Left lung (tissue), 10 donors: ENCODE results near the gene ACOT11. TPM values are rescaled to one million over a fixed set of nuclear protein-coding genes. Genes with fewer than 3 reads are reported as not detected.
"Not testable (repeated sequence)": the region's sequence is repeated elsewhere in the genome, so short reads cannot be mapped to it uniquely, and the experiment has no call there.

Experiments
- ATAC-seq: fragments of 200-7000 bp; cut with Tn5 transposase; one replicate; pipeline ENCODE4 v1.9.1; 2020; ENCODE audit warnings: moderate library complexity
- DNase-seq, 4 donors: peaks; one replicate each; pipeline ENCODE4 v3.0.0-alpha.2; 2013 to 2020
- H3K27ac ChIP-seq, 2 donors: fragments of 200-600 bp; sonication (generic) in 1 of 2; one replicate each; pipeline versions ENCODE4 v1.5.0 to v1.8.0; 2020 to 2021
- H3K27me3 ChIP-seq, 2 donors: fragments of 200-600 bp; sonication (generic) in 1 of 2; one replicate each; pipeline versions ENCODE4 v1.5.0 to v1.8.0; 2020 to 2021
- H3K36me3 ChIP-seq, 2 donors: fragments of 200-600 bp; sonication (generic) in 1 of 2; one replicate each; pipeline versions ENCODE4 v1.5.0 to v1.8.0; 2020 to 2021
- H3K4me1 ChIP-seq, 2 donors: fragments of 200-600 bp; one replicate each; pipeline ENCODE4 v1.8.0; 2021
- H3K4me3 ChIP-seq, 2 donors: fragments of 200-600 bp; sonication (generic) in 1 of 2; one replicate each; pipeline versions ENCODE4 v1.5.0 to v1.8.0; 2020 to 2021; ENCODE audit warnings: mild to moderate bottlenecking in 1 of 2
- H3K9me3 ChIP-seq, 2 donors: fragments of 200-600 bp; sonication (generic) in 1 of 2; one replicate each; pipeline versions ENCODE4 v1.5.0 to v1.8.0; 2020 to 2021
- CTCF ChIP-seq, 2 donors: fragments of 200-600 bp; sonication (generic) in 1 of 2; IDR thresholded peaks; one replicate each; pipeline versions ENCODE4 v1.5.0 to v1.8.0; 2021; ENCODE audit warnings: antibody characterized with exemption in 2 of 2
- intact Hi-C, 2 donors: fragments of 100-400 bp; cut with DNase I; formaldehyde crosslinking; loops; one replicate each; pipeline versions ENCODE4 v1.11.2 to v1.14.2; 2022
- polyA plus RNA-seq, 6 donors: library from polyadenylated mRNA; unstranded; fragments of 120-200 nt; gene quantifications; one replicate each; pipeline ENCODE4 v1.2.1, GENCODE V29; 2013; ENCODE audit not compliant: insufficient read length in 6 of 6
- total RNA-seq, 2 donors: library from RNA; stranded (reverse); fragmentation: NEBNext Ultra II Directional; extraction: Animal tissue kit (Norgen Biotek cat#: 25700); gene quantifications; one replicate each; pipeline ENCODE4 v1.2.1, GENCODE V29; 2021
- donor health status: DM: no; HTN: yes; CAD: no.
- donor health status: DM: no; HTN: no; CAD: no.

ACOT11 gene
- total and polyA plus RNA-seq, 8 donors, result 8.5 to 15.9 (median 12.6) TPM

- Histone ChIP-seq H3K4me3 (no peak overlapping the region), H3K27ac (no peak overlapping the region), H3K9me3 (peaks cover 0 to 3% of the 10 kb centered on the region in 2 donors), H3K4me1 (no peaks in the 10 kb centered on the region), H3K27me3 (no peaks in the 10 kb centered on the region), H3K36me3 (no peaks in the 10 kb centered on the region)
- ATAC-seq (no peak), DNase-seq (no peak)
- TF ChIP-seq CTCF (IDR thresholded peaks at IDR 0.05), result no peak
- intact Hi-C loops, result no loop called here
Measured at GRCh38 chr1:54510715-54511270, 37.2 kb upstream of the ACOT11 start.

GRCh38 chr1:54513921-54514580 is 34.0 kb upstream of the ACOT11 start:
- H3K27ac ChIP-seq, DNase-seq, H3K4me1 ChIP-seq, ATAC-seq, H3K4me3 ChIP-seq, H3K36me3 ChIP-seq, H3K9me3 ChIP-seq, intact Hi-C loops, H3K27me3 ChIP-seq: not testable (repeated sequence)

DNA sequence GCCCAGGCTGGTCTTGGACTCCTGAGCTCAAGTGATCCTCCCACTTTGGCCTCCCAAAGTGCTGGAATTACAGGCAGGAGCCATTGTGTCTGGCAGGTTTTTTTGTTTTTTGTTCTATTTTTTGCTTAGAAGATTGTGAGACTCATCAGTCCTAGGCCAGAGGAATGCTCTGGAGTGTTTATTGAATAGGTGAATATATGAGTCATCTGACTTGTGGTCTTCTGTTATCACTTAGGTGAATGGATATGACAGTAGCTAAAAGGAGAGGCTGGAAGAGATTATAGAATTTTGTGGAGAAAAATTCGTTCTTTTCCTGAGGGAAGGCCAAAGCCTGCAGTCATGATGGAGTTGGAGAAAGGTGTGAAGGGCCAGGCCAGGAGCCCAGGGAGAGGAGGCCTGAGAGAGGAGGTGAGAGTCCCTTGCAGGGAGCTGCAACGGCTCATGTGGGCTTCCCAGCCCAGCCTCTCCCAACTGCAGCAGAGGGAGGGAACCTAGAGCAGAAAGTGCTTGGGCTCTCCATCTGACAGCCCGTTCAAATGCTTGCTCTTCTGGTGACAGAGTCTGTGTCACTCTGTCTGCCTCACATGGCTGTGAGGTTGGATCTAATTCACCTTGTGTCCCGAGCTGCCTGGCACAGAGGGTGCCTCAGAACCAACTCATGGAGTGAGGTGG is 31.6 kb upstream of the ACOT11 start:
- no peaks in the 10 kb centered on the region for H3K4me1 ChIP-seq
- intact Hi-C loops, result no loop called here
- no peaks in the 10 kb centered on the region for H3K27me3 ChIP-seq
- H3K9me3 ChIP-seq, result peaks cover 0 to 2% of the 10 kb centered on the region in 2 donors
- ATAC-seq (no peak), DNase-seq (no peak)
- no peak overlapping the region for H3K27ac ChIP-seq
- H3K4me3 ChIP-seq, result no peak overlapping the region
- no peaks in the 10 kb centered on the region for H3K36me3 ChIP-seq
- no peak for TF ChIP-seq CTCF (IDR thresholded peaks at IDR 0.05)

DNA sequence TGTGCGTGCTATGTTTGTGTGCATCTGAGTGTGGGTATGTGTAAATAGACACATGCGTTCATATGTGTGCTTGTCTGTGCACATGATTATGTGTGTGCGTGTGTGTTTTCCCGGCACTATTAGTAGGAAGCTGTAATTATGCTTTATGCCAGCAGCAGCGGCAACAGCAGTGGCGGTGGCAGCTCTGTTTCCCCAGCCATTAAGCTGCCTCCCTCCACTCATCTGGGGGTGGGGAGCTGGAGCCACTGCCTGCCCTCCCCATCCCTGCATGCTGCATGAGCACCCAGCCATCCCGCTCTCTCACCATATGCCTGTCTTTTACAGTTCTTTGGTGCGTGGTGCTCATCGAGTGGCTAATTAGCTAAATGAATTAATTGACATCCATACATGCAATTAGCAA is 30.5 kb upstream of the ACOT11 start:
- Histone ChIP-seq H3K9me3 (no peaks in the 10 kb centered on the region), H3K4me3 (no peak overlapping the region), H3K4me1 (no peaks in the 10 kb centered on the region), H3K36me3 (no peaks in the 10 kb centered on the region), H3K27me3 (no peaks in the 10 kb centered on the region), H3K27ac (no peak overlapping the region)
- DNase-seq, result no peak
- TF ChIP-seq CTCF (IDR thresholded peaks at IDR 0.05), result no peak
- intact Hi-C loops, result no loop called here
- ATAC-seq, result no peak

DNA sequence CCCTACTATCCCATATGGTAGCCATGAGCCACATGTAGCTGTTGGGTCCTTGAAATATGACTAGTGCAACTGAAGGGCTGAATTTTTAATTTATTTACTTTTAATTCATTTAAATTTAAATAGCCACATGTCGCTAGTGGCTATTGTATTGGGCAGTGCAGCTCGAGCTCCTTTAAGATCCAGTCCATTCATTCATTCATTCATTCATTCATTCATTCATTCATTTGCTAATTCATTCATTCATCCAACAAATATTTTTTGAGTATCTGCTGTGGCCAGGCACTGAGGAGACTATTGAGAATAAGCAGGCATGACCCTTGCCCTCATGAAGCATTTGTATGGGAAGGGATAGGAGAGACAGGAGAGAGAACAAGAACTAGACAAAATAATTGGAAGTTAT is 29.5 kb upstream of the ACOT11 start:
- DNase-seq (no peak), ATAC-seq (no peak)
- Histone ChIP-seq H3K27me3 (no peaks in the 10 kb centered on the region), H3K27ac (no peak overlapping the region), H3K4me1 (no peaks in the 10 kb centered on the region), H3K4me3 (no peak overlapping the region), H3K36me3 (no peaks in the 10 kb centered on the region), H3K9me3 (no peaks in the 10 kb centered on the region)
- intact Hi-C loops, result no loop called here
- no peak for TF ChIP-seq CTCF (IDR thresholded peaks at IDR 0.05)
